GM21786 (cell line): ENCODE results near the gene ARMC2.
A peak's percentile ranks its signal among the peaks of the same experiment; 100 is the strongest.

ENCODE experiments used
- ATAC-seq: cut with Tn5 transposase; IDR thresholded peaks from one replicate; pipeline ENCODE4 v1.9.1; 2021; ENCODE audit not compliant: unreplicated experiment

Gene ARMC2

DNA sequence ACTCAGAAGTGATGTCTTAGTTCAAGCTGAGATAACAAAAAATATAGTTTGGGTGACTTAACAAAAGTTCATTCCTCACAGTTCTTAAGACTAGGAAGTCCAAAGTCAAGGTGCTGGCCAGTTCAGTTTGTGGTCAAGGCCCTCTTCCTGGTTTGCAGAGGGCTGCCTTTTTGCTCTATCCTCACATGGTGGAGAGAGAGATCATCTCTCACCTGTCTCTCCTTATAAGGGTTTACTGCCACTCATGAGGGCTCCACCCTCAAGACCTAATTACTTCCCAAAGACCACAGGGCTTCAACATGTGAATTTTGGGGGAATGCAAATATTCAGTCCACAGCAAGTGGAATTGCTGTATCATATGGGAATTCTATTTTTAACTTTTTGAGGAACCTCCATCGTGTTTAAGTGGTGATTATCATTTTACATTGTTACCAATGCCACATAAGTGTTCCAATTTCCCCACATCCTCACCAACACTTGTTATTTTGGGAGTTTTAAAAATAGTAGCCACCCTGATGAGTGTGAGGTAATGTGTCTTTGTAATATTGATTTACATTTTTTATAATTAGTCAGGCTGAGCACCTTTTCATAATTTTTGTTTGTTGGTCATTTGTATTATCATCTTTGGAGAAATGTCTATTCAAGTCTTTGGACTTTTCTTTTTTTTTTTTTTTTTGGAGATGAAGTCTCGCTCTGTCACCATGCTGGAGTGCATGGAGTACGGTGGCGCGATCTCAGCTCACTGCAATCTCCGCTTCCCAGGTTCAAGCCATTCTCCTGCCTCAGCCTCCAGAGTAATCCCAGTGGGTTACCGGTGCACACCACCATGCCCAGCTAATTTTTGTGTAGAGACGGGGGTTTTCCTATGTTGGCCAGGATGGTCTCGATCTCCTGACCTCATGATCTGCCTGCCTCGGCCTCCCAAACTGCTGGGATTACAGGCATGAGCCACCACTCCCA is 134.2 kb downstream of the ARMC2 start:
- ATAC-seq, result no peak

DNA sequence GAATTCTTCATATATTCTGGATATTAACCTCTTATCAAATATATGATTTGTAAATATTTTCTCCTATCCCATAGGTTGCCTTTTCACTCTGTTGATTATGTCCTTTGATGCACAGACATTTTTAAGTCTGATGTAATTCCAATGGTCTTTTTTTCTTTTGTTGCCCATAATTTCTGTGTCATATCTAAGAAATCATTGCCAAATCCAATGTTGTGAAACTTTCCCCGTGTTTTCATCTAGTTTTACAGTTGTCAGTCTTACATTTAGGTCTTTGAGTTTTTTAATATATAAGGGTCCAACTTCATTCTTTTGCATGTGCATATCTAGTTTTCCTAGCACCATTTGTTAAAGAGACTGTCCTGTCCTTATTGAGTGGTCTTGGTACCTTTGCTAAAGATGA is 134.9 kb downstream of the ARMC2 start:
- ATAC-seq, result no peak

DNA sequence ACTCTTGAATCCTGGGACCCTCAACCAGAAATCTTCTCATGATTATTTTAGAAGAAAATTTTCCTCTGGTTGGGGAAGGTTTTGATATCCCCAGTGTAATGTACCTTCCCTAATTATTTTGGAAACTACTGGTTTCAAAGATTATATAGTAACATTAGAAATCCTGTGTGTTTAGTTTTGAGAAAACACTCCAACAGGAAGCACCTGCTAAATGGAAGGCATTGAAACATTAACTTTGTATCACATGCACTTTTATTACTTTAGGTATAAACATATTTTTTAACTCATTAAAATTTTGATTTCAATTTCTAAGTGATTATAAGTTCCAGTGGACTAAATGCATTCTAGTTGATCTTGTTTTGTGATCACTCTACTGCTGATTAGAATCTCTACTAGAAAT is 137.1 kb downstream of the ARMC2 start:
- no peak for ATAC-seq

DNA sequence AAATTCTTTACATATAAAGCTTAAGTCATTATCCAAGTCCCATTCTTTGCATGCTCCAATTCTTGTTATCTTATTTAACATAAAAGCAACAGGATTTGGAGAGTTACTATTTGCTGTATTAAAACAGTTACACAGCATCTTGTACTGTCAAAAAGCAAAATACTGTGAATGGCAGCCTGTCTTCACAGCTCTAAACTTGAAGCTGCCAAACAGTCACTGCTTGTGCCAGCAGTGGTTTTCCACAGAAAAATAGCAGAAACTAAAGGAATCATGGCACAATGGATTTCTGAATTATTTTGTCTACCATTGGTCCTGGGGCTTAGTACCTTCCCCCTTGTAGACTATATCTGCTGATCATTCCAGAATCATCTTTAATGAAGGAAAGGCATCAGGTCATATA is 138.9 kb downstream of the ARMC2 start:
- ATAC-seq, result no peak

DNA sequence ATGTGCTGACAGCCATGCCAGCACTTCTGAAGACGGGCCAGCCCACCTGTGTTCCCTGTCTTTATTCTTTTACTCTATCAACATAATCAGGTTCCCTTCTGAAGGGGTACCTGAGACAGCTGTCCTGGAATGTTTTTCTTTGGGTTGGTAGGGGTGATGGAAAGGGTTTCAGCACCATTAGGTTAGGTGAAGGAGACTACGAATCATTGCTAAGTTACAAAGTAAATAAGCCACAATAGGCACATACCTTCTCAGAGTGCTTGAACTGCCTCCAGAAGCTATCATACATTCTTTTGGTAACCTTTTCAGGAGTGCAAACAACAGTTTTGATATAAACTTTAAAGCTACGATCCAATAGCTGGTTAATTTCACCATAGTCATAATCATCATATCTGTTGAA is 140.1 kb downstream of the ARMC2 start:
- ATAC-seq, result no peak

DNA sequence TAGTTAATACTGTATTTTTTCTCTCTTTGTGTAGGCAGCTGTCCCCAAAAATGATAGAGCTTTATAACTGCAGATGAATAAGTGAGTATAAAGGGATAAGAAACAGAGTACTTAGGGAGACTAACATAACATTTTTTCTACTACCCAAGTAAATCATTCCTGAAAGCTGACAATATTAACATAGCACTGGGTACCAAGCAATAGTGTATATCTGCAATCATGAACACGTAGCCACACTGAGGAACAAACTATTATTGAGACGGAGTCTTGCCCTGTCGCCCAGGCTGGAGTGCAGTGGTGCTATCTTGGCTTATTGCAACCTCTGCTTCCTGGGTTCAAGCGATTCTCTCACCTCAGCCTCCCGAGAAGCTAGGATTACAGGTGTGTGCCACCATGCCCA is 140.5 kb downstream of the ARMC2 start:
- no peak for ATAC-seq

DNA sequence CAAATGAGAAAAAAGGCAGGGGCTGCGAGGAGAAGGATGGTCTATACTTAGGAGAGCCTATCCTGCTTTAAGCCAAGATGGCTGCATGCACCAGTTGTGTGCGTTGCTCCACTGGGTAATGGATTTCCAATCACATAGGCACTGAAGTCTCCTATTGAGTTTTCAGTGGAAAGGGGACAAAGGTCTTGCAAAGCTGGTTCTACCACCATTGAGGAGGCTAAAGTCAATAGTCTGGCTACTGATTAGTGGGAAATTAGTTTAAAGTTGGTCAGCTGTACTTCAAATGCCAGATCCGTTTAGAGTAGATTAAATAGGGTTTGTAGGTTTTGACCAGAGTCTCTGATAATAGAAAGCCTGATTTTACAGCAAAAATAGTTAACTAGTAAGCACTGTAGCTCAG is 141.5 kb downstream of the ARMC2 start:
- ATAC-seq, result no peak

DNA sequence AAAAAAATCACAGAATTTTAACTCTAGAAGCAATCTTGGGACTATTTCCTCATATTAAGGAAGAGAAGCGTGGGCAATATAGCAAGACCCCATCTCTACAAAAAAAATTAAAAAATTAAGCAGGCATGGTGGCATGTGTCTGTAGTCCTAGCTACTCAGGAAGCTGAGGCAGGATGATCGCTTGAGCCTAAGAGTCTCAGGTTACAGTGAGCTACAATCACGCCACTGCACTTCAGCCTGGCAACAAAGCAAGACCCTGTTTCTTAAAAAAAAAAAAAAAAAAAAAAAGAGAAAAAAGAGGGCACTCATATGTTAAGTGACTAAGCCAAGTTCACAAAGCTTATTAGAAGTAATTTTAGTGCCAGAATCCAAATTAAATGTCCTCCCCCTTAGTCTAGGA is 145.7 kb downstream of the ARMC2 start:
- no peak for ATAC-seq

DNA sequence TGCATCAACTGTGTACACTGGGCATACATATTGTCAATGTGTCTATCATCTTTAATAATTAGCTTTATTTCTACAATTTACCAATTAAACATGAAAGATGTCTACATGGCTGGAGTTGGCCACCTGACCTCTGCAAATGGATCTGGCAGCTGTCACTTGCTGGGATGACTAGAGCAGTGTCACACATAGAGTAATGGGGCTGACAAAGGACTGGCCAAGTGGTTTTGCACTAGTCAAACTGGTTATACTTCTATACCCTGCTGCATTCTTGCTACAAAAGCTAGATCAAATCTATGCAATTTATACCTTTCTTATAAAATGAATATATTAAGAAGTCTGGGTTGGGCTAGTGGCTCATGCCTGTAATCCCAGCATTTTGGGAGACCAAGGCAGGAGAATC is 147.1 kb downstream of the ARMC2 start:
- no peak for ATAC-seq

DNA sequence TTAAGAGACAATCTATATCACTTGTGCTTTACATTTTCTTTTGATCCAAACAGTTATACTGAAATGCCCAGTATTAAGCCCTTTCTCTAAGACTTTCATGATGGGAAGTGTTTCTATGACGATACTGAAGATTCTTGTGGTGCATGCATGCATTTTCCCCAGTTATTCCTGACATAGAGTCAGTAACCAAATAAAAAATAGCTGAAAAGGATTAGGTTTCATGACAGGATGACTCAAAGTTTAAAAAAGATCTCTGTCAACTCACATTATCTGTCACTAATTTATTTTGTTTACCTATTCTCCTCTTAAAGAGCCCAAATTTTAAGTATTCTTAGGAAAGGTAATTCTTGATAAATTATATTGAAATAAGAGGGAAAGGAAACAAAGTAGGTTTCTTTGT is 148.0 kb downstream of the ARMC2 start:
- no peak for ATAC-seq

DNA sequence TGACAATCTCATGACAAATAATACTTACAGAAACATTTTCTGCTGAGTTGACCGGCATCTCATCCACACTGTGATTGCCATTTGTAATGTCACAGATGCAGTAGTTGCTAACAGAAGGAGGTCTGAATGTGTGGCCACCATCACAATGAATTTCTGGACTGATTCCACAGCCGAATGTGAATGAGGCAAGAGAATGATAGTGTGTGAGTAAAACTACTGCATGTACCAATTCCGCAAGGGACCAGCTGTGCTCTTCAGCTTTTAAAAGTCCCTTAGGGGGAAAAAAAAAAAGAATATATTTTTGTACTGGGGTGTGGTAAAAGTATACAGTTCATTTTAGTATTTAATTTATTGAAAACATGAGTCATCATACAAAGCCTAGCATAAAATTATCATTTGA is 150.3 kb downstream of the ARMC2 start:
- ATAC-seq, result no peak

DNA sequence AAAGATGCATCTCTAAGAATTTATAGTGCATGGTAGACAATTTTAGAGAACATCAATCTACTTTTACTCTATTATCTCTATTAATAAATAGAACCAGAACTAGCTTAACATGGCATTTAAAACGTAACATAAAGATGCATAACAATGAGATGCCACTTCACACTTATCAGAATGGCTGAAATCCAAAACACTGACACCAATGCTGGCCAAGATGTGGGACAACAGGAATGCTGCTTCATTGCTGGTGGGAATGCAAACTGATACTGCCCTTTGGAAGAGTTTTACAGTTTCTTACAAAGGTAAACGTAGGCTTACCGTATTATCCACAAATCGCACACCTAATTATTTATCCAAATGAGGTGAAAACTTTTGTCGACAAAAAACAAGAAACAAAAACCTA is 151.2 kb downstream of the ARMC2 start:
- no peak for ATAC-seq

DNA sequence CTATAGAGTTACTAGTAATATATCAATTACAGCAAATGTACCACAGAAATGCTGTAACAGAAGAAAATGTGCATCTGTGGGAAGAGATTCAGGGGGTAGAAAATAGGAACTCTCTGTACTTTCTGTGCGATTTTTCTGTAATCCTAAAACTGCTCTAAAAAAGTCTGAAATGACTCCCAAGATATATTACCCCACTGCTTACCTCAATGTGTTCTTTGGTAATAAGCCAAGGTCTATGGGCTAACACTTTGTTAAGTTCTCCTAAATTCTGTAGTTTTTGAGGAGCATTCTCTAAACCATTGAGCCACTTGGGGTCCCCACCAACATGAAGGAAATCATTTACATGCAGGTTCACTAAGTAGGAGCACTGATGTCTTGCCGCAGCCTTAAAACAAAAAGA is 152.1 kb downstream of the ARMC2 start:
- ATAC-seq, result no peak

DNA sequence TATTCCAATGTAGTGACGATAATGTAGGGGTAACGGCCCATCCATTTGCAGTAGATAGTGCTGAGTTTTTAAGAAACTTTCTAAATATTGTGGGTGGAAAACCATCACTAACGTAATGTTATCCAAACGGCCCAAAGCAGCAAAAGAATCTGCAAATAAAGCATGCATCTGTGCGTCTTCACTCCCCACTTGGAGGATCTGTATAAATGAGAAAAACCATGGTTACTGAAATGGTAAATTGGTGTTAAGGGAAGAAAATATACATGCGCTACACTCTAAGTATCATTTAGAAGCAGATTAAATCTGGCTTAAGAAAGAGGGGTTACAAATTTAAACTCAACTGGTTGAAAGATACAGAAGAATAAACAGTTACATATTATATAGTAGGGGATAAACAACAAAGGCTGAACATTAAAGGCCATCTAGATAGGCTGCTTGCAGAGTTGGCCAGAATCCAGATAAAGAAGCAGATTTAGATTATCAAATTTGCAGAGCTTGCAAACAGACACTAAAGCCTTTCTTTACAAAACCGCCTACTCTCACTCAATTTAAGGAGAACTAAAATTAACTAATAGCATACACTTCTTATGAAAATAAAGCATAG is 153.2 kb downstream of the ARMC2 start:
- ATAC-seq, result no peak

DNA sequence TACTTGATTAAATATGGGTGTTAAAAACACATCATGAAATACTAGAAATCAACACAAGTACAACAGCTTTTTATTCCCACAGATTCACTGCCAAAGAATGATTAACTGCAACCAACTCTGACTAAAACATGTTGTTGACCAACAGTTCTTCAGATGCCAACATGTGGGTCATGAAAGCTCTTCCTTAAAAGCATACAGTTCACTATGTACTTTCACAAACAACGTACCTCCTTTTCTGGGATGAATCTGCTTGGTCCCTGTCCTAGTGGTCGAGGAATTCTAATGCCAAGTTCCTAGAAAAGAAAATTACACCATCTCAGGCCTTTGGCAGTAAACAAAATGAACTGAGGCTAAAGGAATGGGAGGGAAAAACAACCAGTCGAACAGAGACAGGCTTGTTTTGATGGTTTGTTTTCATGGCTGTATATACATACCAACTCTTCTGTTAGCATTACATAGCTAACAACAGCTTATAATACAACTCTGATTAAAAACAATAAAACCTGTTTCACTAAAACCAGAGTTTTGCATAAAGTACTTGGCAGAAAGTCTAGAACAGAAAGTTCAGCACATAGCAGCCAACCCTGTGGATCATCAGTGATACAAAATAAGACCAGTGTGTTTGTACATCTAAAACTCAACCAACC is 154.0 kb downstream of the ARMC2 start:
- ATAC-seq, result no peak

DNA sequence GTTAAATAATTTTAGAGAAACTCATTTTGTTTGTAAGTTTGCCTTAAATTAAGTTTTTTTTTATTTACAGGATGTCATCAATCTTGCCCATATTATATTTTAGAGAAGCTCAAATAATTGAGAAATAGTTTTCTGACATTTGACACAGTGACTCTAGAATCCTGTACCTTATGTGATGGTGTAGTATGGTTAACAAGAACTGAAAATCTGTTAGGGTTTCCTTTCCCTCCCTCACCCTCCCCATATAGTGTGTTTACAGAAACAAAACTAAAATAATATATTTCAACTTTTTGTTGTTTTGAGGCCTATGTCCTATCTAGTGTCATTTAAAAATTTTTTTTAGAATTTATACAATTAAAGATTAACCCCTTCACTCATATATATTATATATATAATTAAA is 154.7 kb downstream of the ARMC2 start:
- ATAC-seq, result no peak

DNA sequence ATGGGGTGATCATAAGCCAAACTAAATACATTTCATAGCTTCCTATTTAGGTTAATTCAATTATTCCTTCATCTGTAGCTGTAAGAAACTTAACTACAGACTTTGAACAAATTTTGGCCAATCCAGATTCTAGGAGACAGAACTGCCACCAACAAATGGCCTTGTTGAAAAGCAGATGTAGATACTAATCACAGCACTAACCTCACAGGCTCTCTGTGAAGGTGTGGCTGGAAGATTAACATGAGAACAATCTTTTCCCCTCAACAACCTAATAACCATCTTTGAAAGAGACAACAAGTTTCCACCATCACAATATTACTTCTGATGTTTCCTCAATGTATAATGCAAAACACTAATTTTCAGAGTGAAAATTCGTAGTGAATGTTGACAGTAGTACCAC is 158.6 kb downstream of the ARMC2 start:
- ATAC-seq, result no peak

DNA sequence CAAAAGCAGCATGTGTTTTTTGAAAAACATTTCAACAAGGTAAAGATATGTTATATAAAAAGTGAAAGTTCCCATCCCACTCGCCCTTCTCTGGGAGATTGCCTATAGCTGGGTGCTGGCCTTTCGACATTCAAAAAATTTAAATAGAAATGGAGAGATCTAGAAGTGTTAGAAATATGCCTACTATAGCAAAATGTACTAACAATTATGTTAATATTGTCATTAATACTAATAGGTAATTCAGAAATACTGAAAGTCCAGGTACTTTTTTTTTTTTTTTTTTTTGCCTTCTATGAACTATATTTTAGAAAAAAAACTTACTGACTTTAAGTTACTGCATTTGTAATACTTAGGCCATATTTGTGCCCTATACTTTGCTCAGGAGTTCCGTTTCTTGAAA is 159.3 kb downstream of the ARMC2 start:
- ATAC-seq, result no peak

DNA sequence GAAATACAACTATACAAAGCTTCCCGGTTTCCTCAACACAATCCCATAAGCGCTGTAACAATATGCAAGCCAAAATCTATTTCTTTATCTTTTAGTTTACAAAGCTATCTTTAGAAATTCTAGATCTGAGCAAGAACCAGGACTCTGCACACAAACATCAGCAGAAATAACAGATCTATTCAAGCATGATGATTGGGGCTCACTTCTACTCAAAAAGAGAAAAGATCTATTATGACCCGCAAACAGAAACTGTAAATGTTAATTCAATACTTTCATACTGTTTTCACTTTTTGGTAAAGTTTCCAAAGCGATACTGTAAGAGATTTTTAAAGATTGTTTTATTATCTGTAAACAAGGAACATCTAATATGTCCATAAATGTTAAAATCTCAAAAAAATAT is 159.8 kb downstream of the ARMC2 start:
- peak; percentile 35 for ATAC-seq

DNA sequence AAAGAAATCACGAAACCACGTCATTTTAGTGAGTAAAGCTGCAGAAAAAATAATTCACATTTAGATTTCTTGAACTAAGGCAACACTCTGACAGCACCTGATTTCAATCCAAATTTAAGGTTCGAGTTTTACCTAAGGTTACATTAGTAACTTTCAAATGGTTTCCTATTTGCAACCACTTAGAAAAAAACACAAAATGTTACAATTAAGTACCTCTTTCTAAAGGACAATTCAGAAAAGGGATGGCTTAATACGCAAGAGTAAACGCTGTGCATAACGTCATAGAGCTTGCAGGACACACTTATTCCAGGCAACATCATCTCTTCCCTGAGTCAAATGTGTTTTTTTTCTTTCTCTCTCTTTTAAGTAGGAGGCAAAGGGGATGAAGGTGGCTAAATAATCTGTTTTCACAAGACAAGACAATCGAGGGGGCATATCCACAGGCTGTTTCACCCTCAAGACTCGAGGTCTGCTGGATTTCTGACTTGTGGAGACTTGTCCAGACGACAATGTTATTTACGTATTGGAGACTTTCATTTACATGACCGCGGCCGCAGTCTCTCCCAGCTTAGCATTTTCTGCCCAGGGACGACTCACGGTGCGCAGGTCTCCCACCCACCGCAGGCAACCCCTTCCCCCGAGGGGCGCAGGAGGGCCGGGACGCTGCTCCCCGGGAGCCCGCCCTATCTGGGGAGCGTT is 160.5 kb downstream of the ARMC2 start:
- ATAC-seq, result peak; percentile 15

DNA sequence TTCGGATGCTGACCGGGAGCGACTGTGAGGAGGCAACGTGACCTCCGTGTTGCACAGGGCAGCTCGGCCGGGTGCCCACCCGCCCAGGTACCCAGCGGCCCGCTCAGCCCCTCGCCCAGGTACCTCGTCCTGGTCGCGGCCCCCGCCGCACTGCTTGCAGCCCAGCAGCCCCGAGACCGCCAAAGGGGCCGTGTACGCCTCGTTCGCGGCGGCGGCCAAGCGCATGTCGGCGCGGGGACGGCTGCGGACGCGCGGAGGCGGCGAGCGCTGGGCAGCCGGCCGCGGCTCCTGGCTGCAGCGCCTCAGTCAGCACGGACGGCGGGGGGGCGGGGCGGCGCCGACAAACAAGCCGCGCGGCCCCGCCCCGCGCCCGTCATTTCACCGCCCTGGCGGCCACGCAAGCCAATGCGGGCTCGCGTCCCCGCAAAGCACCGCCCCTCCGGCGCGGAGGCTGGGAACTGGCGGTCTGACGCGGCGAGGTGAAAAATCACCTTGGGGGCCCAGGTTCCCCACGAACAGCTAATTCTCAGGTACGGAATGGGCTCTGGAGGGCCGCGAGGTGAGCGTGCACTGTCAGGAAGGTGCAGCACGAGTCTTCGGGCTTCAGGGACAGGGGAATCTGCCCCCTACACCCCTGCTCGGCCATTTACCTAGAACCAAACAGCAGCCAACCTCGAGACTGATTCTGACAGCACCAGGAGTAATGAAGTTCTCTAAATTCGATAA is 161.2 kb downstream of the ARMC2 start:
- ATAC-seq, result peak; percentile 92
